Brain pericyte (primary cell): ENCODE results near the gene SMIM26.
"Not testable (repeated sequence)": the region's sequence is repeated elsewhere in the genome, so short reads cannot be mapped to it uniquely, and the experiment has no call there.

Experiments
- DNase-seq: peaks from one replicate; pipeline ENCODE4 v3.0.0-alpha.2; 2012; ENCODE audit warnings: low read depth, low spot score

Gene SMIM26

GRCh38 chr20:18566892-18567738 lies at the start of gene SMIM26:
Gene SMIM26 (plus strand): TSS chr20:18567432. CDS start chr20:18567479, 47 bp downstream.
- peak; percentile 70 for DNase-seq

DNA sequence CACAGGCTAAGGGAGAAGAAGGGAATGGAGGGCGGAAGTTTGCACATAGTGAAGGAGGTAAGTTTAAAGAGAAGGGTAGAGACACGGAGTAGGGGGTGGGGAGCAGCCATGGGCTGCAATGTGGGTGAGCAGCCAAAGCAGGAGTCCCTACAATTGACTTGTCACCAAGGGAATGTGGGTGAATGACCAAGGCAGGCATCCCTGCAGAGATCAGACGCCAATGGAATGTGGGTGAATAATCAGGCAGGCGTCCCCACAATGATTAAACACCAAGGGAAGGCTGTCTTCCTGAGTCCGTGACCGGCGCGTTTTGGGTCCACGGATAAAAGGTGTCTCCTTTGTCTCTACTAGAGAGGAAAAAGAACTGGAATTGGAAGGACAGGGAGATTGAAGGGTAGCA lies 45.2 kb upstream of the SMIM26 start:
- not testable (repeated sequence) for DNase-seq

GRCh38 chr20:18523066-18523465 lies 44.2 kb upstream of the SMIM26 start:
- DNase-seq = no peak

DNA sequence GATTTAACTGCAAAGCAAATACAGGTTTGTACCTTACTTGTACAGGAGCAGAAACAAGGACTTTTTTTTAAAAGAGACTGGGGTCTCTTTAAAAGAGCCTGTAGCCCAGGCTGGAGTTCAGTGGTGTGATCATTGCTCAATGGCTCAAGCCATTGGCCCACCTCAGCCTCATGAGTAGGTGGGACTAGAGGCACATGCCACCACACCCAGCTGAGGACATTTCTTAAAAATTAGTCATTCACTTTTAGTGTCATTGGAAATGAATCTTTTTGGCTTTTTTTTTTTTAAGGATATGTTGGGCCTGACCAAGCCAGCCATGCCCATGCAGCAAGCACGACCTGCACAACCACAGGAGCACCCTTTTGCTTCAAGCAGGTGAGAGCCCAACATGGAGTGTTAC lies 42.6 kb upstream of the SMIM26 start:
- DNase-seq = no peak

DNA sequence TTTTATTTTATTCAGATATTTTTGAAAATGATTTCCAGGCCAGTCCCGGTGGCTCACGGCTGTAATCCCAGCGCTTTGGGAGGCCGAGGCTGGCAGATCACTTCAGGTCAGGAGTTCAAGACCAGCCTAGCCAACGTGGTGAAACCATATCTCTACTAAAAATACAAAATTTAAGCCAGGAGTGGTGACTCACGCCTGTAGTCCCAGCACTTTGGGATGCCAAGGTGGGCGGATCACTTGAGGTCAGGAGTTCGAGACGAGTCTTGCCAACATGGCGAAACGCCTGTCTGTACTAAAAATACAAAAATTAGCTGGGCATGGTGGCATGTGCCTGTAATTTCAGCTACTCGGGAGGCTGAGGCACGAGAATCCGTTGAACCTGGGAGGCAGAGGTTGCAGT lies 40.5 kb upstream of the SMIM26 start:
- DNase-seq = not testable (repeated sequence)

DNA sequence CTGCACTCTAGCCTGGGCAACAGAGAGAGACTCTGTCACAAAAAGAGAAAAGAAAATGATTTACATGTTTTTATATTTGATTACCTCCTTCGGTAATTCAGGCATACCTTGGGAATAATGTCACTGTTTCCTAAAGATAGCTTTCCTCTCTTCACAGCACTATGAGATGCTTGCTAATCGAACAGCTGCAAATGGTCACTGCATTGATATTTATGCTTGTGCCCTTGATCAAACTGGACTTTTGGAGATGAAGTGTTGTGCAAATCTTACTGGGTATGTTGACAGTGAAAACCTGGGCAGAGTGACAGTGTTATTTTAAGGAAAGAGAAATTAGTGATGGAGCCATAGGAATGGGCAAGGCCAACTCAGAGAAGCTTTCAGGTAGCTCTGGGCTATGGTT lies 39.9 kb upstream of the SMIM26 start:
- no peak for DNase-seq

DNA sequence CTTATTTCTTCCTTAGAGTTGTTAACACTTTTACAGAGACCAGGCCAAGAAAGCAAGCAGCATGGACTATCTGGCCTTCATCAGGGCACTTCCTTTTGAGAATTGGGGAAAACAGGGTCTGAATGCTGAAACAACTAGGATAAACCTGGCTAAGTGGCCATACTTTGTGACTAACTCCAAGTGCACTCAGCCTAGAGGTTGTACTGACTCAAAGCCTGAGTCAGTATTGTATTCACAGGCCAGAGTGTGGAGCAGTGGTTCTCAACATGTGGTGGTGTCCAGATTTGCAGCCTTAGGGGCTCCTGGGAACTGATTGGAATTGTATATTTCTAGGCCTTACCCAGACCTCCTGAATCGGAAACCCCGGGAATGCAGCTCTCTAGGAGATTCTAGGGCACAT lies 39.4 kb upstream of the SMIM26 start:
- DNase-seq = no peak

GRCh38 chr20:18529041-18529440 lies 38.2 kb upstream of the SMIM26 start:
- DNase-seq = no peak

GRCh38 chr20:18532626-18533025 lies 34.6 kb upstream of the SMIM26 start:
- no peak for DNase-seq

DNA sequence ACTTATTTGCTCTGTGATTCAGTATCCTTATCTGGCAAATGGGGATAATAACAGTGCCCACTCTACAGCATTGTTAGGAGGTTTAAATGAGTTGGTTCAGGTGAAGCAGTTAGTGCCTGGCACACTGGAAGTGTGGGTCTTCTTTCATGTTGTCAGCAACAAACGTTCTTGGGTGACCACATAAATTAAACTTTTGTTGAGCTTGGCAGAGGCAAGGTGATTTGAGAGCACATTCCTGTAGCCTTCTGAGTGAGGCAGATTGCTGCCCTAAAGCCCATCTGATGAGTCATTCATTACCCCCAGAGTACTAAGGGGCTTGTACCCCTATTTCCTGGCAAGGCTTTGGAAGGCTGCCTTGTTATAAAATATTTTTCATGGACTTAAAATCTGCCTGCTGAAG lies 33.7 kb upstream of the SMIM26 start:
- no peak for DNase-seq

- DNase-seq = no peak
These were observed 33.1 kb upstream of the SMIM26 start for GRCh38 chr20:18533978-18534644.

DNA sequence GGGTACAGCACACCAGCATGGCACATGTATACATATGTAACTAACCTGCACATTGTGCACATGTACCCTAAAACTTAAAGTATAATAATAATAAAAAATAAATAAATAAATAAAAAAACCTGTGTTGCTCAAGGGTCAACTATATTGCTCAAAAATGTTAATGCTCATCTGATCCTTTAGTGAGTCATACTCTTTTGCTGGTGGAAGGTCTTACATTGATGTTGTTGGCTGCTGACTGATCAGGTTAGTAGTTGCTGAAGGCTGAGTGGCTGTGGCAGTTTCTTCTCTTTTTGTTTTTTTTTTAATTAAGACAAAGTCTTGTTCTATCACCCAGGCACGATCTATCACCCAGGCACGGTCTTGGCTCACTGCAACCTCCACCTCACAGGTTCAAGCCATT lies 29.6 kb upstream of the SMIM26 start:
- no peak for DNase-seq

DNA sequence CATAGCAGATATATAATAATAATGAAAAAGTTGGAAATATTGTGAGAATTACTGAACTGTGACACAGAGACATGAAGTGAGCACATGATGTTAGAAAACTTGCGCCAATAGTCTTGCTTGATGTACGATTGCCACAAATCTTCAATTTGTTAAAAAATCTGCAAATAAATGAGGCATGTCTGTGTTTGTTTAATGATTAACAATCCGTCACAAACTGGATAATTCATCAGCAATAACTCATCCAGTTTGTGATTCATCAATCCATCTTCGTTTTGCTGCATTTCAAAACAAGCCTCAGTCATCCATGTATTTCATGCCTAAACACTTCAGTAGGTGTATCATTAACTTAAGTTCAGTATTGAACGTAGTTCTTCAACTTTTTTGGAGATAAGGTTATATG lies 25.5 kb upstream of the SMIM26 start:
- DNase-seq = no peak

DNA sequence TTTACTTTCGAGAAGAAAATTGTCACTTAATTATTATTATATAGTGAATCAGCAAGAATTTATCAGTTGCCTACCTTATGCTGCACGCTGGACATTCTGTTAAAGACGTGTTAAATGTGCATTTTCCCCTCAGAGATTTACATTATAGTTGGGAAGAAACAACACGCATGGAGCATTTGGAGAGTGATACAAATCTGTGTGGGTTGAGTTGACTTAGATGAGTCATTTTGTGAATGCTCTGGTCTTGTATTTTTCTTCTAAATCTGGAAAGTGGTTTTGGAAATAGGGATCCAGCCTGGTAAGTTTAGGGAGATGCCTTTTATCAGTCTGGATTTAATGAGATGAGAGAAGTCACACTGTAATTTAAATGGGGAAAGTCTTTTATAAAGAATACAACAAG lies 24.0 kb upstream of the SMIM26 start:
- no peak for DNase-seq

DNA sequence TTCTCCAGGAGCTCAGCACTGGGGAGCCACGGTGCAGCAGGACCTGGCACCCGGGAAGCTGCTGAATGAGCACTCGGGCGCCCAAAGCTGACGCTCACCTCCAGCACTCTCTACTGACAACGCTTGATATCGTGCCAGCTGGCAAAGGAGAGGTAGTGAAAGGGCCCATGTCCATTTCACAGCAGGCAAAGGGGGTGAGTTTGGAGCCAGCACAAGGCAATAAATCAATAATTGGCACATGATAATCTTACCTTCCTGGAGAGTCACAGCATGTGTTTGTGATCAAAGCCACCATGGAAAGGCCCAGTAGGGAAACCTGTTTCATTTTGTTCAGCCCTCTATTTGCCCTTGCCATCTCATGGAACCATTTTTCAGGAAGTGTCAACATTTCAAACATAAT lies 23.3 kb upstream of the SMIM26 start:
- DNase-seq = no peak

GRCh38 chr20:18545566-18545965 lies 21.7 kb upstream of the SMIM26 start:
- DNase-seq = no peak

DNA sequence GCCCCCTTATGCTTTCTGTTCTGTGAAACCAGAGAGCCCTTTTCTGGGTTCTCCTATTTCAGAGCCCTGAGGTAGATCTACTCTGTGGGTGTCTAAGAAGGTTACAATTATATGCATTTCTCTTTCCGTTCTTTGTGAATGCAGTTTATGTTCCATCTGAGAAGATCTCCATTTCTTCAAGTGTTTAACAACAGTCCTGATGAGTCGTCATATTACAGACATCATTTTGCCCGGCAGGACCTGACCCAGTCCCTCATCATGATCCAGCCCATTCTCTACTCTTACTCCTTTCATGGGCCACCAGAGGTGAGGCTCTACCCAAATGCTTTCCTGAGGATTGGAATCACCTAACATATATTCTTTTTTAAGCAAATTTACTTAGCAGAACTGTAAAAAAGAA lies 18.8 kb upstream of the SMIM26 start:
- no peak for DNase-seq

DNA sequence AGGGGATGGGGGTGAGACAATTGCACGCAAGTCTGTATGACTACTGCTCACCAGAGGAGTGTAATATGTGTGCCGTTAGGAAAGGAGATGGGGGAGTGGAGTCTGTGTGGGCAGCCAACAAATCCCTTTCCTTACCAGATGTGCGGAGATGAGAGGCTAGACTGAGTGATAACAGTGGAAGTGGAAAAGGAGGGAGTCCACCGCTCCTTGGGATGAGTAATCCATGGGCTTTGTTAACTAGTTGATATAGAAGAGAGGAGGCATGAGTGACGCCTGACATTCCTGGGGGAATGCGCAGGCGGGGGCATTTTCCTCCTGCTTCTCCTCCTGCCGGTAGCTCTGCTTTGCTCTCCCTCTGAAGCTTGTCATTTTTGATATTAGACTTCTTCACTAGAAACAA lies 13.5 kb upstream of the SMIM26 start:
- no peak for DNase-seq

DNA sequence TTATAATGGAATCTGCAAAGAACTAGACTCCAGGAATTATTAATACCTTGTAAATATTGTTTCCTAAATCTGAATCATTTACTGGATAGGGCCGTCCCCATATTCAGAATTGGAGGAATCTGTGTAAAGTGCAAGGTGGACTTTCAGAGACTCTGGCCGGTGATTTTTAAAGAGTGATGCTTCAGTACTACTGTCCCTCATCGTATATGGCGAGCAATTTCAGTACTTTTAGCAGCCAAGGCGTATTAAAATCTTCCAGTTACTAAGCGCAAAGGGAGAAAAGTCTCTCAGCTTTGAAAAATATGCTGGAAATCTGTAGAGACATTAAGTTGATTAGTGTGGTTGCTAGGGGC lies 483 bp downstream of the SMIM26 start:
- DNase-seq = no peak

GRCh38 chr20:18571009-18571408 lies 3.8 kb downstream of the SMIM26 start:
- DNase-seq = no peak

DNA sequence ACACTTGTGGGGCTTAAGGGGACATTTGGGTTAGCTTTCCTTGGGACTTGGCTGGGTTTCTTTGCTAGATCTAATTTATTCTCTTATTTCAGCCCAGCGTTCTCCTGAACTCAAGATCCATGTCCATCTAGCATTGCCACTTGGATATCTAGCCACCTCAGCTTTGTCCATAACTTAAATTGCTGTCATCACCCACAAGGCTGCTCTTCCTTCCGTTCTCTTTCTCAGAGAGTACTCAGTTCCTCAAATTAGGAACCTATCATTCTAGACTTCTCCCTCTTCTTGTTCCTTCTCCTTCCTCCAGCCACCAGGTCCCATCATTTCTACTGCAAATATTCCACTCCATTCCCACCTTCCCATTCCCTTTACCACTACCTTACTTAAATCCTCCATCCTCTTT lies 4.3 kb downstream of the SMIM26 start:
- no peak for DNase-seq

DNA sequence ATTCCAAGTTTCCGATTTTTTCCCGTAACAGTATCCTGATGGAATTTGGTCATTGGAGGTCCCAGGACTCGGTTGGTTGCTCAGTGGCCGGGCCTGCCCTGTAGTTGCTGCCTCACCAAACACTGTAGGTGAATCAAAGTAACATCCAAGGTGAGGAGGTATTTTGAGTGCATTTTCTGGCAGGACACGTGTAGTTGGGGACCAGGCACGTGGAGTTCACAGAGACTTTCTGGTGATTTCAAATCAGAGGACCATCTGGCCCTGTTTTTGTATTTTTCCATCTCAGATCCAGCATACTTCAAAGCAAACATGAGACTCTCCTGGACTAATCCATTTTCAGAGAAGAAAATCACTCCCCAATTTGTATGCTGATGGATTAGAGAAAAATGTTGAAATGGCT lies 10.7 kb downstream of the SMIM26 start:
- DNase-seq = no peak

GRCh38 chr20:18578581-18578980 lies 11.3 kb downstream of the SMIM26 start:
- no peak for DNase-seq
